ENCODE data around the gene CCNK.

- TF ChIP-seq, protein P1, sequence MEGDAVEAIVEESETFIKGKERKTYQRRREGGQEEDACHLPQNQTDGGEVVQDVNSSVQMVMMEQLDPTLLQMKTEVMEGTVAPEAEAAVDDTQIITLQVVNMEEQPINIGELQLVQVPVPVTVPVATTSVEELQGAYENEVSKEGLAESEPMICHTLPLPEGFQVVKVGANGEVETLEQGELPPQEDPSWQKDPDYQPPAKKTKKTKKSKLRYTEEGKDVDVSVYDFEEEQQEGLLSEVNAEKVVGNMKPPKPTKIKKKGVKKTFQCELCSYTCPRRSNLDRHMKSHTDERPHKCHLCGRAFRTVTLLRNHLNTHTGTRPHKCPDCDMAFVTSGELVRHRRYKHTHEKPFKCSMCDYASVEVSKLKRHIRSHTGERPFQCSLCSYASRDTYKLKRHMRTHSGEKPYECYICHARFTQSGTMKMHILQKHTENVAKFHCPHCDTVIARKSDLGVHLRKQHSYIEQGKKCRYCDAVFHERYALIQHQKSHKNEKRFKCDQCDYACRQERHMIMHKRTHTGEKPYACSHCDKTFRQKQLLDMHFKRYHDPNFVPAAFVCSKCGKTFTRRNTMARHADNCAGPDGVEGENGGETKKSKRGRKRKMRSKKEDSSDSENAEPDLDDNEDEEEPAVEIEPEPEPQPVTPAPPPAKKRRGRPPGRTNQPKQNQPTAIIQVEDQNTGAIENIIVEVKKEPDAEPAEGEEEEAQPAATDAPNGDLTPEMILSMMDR (conservative IDR thresholded peaks at IDR 0.05), result no peak
- no peak for TF ChIP-seq ZFX (IDR thresholded peaks at IDR 0.05)
Observed at GRCh38 chr14:99437706-99438105, 43.5 kb upstream of the CCNK start.

Data from C4-2B (cell line).